HG03457 (cell line): ENCODE data around the gene GMPPB.
"Not testable (repeated sequence)": the region's sequence is repeated elsewhere in the genome, so short reads cannot be mapped to it uniquely, and the experiment has no call there.

ENCODE experiments used
- ATAC-seq: cut with Tn5 transposase; IDR thresholded peaks from one replicate; pipeline ENCODE4 v1.9.1; 2021; ENCODE audit warnings: moderate number of reproducible peaks; ENCODE audit not compliant: unreplicated experiment

GMPPB gene

DNA sequence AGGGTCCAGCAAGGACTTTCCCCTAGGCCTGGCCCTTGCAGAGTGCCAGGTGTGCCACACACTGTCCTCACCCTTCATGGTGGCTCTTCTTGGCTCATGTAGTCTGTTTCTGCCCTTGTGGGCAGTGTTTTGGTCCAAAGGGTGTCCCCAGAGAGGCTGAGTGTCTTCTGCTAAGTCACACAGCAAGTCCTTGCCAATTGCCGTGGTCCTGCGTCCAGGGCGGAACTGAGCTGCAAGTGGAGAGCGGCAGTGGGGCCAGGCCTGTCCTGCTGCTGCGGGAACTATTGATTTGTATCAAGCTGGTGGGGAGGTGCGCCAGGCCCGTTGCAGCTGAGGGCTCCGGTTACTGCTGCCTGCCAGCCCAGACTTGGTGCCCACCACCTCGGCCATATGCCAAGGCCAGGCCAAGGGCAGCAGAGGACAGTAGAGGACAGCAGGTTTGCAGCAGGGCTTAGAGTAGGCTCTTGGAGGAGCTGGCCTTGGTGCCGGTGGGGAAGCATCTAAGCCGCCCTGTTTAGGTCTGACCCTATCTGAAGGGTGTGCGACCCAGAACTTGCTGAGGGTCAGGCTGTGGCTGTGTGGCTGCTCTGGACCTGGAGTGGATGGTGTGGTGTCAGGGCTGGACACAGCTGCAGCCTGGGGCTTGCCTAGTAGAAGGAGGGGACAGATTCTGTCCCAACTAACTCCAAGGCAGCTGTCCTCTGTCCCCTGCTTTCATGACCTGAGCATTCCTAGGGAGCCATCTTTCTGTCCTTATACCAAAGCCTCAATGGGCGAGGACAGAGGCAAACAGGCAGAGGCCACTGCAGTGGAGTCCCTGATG, 8.8 kb downstream of the GMPPB start:
- no peak for ATAC-seq

DNA sequence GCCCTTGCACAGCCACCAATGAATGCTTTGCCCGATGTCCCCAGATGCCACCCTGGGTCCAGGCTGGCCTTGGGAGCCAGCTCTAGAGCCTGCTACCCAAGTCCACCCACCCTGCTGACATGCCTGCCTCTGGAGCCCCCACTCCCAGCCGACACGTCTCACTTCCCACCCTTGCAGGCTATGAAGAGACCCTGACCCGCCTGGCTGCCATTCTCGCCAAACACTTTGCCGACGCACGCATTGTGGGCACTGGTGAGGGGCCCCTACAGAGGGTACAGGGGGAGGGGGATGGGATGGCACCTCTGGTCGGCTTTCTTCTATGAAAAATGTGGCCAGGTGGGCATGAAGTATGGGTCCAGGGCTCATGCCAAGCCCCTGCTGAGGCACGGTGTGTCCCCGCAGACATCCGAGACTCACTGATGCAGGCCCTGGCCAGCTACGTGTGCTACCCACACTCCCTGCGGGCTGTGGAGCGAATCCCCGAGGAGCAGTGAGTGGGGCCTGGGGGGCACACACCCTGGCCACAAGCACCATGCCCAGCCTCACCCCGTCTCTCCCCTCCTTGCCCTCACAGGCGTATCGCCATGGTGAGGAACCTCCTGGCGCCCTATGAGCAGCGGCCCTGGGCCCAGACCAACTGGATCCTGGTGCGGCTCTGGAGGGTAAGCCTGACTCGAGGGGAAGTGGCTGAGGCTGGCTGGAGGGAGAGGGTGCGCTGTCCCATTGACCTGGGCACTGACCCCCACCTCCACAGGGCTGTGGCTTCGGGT, 10.2 kb downstream of the GMPPB start:
- no peak for ATAC-seq

DNA sequence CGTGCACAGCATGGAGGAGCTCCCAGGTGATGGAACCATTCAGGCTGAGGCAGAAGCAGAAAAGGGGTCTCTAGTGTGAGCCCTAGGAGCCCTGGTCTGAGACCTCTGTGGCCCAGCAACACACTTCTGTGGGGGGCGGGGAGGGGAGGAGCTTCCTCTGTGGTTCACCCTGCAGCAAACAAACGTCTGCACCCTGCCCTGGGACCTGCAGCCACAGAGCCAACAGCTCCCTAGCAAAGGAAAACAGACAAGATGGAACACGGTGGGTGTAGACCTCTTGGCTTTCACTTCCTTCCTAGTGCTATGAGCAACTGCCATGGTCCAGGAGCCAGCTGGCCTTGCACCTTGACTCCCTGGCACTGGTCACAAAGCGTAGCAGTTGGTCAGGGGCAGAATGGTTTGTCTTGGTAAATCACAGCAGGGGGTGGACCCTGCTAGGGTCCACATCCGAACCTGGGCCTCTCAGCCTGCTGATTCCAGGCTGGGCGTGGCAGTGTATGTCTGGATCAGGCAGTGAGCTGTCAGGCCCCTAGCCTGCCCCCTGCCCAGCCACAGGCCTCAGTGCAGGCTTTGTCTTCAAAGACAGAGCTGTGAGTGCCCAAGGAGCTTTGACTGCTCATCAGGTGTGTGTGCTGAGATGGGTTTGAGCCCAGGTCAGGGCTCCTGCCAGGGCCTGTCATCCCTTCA, 11.0 kb downstream of the GMPPB start:
- ATAC-seq: no peak

DNA sequence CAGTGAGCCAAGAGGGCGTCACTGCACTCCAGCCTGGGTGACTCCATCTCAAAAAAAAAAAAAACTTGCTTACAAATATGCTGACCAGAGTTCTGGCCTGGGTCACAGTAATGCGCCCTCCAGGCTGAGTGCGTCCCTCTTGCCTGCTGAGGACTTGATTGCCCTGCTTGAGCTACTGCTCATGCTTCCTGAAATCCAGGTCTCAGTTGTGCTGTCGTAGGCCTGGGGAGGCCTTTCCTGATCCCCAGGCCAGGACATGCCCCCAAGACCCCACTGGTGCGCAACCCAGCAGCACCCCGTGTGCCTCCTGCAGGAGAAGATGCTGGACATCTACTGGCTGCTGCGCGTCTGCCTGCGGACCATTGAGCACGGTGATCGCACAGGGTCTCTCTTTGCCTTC, 11.6 kb downstream of the GMPPB start:
- ATAC-seq: no peak

DNA sequence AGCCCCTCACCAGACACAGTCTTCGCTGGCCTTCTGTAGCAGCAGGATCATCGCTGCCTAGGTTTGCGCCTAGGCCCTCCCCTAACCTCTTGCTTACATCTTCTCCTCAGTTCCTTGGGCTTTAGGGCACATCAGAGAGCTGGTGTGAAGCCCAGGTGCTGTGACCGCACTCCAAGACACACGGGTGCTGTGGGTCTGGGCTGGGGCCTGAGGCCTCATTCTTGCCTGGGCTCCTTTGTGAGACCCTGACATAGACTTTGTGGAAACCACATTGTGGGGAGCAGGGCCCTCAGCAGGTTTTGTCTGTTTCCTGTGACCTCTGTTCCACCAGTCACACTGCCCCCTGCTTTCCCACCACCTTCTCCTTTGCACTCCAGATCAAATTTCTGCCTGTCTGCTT, 12.3 kb downstream of the GMPPB start:
- ATAC-seq: no peak

DNA sequence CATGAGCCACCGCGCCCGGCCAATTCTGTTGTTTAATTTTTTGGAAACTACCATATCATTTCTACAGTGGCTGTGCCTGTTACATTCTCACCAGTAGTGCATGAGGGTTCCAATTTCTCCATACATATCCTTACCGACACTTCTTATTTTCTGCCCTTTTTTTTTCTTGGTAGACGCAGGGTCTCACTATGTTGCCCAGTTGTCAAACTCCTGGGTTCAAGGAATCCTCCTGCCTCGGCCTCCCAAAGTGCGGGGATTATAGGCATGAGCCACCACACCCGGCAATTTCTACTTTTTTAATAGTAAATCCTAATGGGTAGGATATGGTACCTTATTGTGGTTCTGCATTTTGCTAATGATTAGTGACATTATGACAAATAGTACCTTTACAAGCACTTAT, 13.9 kb downstream of the GMPPB start:
- no peak for ATAC-seq

DNA sequence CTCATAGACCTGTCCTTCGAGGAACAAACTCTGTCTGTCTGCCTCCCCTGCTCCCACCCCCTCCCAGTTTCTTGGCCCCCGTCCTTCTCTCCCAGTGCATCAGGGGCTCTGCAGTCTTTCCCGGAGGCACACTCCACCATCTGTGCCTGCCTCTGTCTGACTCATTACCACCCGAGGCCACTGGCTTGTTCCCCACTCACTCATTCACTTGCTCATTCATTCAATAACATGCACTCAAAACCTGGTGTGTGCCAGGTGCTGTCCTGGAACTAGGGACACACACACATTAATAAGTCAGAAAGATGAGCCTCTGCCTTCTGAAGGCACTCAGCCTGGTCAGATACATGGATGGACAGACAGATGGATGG, 16.7 kb downstream of the GMPPB start:
- no peak for ATAC-seq

DNA sequence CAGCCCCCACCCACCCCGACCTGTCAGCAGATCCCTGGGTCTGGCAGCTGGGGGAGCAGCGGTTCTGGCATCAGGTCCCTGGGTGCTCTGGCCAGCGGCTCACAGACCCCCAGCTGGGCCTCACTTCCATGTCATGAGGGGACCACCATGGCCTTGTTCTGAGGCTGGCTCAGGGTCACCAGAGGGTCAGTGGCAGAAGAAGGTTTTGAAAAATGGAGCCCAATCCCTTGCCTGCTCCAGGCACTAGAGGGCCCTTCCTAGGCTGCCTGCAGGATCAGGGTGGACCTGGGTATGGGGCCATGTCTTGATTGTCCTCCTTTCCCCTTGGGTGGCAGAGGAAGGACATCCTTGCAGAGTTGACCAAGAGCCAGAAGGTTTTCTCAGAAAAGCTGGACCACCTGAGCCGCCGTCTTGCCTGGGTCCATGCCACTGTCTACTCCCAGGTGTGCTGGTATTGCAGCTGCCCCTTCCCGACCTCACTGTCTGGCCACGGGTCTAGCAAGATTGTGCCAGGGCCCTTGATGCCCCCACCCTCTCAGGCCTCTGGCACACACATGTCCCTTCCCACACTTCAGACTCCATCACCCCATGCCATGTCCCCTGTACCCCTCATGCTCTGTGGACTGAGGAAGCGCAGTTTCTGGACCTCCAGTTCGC, 17.2 kb downstream of the GMPPB start:
- ATAC-seq: no peak

DNA sequence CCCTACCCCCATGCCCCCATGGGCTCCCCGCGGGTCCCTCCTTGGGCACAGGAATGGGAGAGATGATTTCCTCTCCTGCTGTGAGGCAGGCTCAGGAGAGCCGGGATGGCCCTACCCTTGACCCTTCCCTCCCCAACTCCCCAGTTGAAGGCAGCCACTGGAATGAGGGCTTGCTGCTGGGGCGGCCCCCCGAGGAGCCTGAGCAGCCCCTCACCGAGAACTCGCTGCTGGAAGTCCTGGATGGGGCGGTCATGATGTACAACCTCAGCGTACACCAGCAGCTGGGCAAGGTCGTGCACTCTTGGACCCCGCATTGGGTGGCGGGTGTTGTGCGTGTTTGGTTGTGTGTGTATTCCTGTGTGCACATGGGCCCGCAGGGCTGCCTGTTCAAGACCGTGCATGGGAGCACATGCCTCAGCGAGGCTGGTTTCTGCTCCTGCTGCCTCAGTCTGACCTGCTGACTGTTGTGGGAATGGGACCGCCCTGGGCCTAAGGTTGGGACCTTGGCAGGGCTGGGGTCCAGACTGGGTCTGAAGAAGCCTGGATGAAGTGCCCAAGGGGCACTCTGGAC, 18.3 kb downstream of the GMPPB start:
- no peak for ATAC-seq

DNA sequence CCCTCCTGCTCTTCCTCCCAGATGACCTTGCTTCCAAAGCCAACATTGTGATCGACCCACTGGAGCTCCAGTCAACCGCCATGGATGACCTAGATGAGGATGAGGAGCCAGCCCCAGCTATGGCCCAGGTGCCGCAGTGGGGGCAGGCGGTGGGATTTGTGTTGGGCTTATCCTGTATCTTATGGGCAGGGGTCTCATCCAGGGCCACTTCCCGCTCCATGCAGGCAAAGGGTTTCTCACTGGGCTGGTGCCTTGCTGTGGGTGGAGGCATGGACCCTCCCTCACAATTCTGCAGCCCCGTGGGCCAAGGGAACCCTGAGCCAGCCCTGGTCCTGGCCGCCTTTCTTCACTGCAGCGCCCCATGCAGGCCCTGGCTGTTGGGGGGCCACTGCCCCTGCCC, 19.1 kb downstream of the GMPPB start:
- ATAC-seq: no peak

DNA sequence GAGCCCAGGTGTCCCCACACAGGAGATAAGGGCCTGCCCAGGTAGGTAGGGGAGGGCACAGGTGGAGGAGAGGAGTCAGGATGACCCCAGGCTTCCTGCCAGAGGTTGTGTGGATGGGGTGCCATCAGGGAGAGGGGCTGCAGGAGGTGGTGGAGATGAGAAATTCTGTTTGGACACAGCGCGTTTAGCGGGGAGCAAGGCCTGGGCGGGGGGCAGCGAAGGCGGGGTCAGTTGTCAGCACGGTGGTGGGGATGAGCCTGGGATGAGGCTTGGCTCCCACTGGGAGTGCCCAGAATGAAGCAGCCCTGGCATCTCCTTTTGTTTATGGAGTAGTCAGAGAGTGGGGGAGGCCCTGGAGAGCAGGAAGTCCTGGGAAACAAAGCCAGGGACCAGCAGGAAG, 19.8 kb downstream of the GMPPB start:
- no peak for ATAC-seq

DNA sequence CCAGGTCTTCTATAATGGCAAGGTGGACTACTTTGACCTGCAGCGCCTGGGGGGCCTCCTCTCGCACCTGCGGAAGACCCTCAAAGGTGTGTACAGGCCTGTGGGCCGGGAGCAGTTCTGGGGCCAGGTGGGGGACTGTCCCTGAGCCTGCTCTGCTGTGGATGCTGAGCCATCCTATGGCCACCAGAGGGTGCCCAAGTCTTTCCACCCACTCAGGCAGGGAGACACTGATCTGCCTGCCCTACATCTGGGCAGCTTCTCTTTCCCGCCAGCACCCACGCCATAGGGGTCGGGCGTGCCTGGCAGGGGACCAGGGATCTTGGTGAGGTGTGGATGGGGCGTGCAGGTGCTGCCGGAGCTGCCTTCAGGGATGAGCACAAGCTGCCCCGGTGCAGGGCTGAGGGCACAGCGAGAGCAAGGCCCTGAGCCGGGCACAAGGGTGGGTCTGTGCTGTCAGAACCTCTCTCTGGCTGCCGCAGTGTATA, 20.3 kb downstream of the GMPPB start:
- no peak for ATAC-seq

DNA sequence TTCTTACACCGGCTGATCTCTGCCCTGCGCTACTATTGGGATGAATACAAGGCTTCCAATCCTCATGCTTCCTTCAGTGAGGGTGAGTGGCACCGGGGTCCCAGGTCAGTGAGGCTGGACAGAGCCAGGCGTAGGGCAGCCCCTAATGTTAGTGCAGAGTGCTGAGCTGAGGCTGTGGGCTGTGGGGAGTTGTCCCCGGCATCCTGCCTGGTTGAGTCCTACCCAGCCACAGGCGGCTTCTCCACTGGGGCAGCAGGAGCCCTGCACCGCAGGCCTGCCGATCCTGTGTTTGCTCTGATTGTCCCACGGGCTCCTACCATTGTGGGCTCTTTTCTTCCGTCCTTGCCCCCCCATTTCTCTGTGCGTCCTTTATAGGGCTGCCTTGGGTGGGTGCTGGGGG, 21.1 kb downstream of the GMPPB start:
- no peak for ATAC-seq

DNA sequence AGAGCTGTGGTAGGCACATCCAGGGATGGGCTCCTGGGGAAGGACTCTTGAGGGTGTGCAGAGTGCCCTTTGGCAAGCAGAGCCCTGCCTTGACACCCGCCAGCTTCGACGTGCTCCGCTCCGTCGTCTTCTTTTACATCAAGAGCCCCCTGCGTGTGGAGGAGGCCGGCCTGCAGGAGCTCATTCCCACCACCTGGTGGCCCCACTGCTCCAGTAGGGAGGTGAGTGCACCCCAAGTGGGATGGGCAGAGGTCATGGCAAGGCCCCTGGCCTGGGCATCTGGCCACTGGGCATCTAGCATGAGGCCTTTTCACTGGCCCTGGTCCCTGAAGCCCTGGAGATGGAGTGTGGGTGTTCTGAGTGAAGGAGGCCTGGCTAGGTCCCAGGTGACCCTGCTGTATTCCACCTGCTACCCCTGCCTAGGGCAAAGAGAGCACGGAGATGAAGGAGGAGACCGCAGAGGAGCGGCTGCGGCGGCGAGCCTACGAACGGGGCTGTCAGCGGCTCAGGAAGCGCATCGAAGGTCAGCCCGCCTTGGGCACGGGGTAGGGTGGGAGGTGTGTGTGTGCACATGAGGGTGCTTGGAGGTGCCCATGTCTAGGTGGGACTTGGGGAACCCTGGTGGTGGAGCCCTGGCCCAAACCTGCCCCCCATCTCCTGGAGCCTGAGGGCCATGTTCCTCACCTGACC, 22.2 kb downstream of the GMPPB start:
- no peak for ATAC-seq

DNA sequence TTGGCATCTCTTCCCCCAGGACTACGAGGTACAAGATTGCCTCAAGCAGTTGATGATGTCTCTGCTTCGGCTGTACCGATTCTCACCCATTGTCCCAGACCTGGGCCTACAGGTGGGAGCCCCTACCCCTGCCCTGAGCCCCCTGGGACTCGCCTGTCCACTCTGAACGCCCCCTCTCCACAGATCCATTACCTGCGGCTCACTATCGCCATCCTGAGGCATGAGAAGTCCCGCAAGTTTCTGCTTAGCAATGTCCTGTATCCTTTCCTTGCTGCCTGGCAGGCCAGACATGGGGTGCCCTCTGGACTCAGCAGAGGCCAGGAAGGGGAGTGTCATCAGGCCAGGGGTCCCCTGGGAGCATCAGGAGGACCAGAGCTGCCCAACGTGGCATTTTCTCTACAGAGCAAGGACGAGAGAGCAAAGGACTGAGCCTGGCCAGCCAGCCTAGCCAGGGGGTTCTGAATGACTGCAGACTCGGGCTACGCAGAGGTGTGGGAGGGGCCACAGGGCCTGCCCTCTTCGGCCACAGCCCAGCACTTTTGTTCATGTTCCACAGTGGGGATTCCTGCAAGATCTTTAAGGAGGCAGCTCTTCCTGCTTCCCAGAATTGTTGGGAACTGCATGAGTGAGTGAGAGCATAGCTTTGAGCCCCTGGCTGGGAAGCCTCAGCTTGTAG, 23.2 kb downstream of the GMPPB start:
- ATAC-seq: no peak

DNA sequence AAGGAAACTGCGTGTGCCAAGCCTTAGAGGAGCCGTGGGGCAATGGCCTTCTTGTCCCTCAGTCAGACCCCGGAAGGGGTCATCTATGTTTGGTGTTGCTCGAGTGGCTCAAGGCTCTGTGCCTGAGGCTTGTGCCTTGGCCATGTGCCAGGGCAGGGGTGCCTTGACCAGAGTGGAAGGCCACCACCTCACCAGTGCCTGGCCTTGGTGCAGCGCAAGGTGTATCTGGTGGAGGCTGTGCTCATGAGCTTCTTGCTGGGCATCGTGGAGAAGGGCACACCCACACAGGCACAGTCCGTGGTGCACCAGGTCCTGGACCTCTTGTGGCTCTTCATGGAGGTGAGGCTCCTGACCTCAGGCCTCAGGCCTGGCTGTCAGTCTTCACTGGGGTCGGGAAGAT, 23.7 kb downstream of the GMPPB start:
- ATAC-seq: no peak

DNA sequence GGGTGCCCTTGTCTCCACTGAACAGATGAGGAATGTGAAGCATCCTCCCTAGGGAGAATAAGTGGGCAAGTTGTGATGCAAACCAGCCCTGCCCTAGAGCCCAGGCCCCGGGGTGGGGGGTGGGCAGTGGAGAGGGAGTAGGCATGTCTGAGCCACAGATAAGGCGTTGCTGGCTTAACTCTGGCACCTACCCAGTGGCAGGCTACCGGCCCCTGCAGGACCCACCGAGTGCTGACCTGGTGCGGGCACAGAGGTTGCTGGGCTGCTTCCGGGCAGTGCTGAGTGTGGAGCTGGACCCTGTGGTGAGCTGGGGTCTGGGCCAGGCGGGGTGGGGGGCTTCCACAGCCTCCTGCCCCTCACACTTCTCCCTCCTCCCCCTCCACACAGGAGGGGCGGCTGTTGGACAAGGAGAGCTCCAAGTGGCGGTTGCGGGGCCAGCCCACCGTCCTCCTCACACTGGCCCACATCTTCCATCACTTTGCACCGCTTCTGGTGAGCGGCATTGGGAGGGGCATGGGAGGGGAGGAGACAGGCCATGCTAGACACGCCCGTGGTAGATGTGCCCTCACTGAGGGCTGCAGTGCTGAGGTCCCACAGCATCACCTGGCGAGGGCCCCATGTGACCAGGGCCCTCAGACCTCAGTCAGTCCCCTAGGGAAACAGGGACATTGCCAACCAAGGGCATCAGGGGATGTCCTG, 24.3 kb downstream of the GMPPB start:
- ATAC-seq: no peak

DNA sequence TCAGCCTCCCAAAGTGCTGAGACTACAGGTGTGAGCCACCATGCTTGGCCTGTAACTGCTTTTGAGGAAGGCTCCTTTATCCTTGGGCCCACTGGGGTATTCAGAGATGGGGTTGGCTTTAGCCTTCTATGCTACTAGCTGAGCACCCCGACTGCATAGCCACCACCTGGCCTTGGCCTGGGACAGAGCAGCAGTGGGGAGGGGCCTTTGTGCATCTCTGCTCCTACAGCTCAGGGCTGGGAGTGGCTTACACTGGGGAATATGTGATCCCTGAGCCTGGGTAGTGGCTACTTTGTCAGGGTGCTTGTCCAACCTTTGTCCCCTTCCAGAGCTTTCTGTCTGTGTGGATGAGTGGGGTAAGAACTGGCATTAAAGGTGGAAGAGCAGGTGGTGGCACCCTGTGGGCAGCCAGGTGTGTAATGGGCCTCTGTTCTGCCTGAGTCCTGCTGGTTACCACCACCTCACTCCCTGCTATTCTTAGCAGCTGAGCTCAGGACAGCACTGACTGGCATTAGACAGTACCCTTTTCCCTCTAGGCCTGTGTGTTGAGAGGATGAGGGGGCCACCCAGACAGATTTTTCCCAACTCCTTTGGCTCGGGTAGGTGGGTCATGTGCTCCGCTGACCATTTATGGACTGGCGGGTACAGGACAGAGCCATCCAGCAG, 28.3 kb downstream of the GMPPB start:
- ATAC-seq: not testable (repeated sequence)
